A549 treated with DMSO at 1 μM for 4 hours (cell line): Measurements from ENCODE around the gene TGFB1I1. TPM values are rescaled to one million over a fixed set of nuclear protein-coding genes. Genes with fewer than 3 reads are reported as not detected.

ENCODE experiments used
- total RNA-seq: library from RNA; stranded (reverse); fragments of 200-300 nt; extraction: Qiagen RNA extraction; gene quantifications from 5 replicates; pipeline ENCODE4 v1.2.3, GENCODE V29; 2022; ENCODE audit warnings: low read depth

TGFB1I1 gene
- 33.9 to 59.2 TPM (median 44.8 TPM) in 5 replicates for total RNA-seq

GRCh38 chr16:31471875-31472708, at the start of gene TGFB1I1:
TSS of gene TGFB1I1 (plus strand) at chr16:31472152. CDS start at chr16:31472189, 37 bp downstream.

DNA sequence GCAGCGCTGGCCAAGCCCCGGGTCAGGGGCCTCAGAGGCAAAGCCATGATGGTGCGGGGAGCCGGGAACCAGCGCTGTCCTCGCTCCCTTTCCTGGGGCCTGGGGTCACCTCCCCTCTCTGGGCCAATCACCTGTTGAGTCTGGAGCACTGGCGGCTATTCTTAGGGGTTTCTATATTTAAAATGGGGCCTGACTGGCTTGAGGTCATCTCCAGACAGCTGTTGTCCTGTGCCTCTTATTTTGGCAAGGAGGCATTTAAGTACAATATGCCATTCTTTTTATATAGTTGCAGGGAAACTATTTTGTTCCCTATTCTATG, 43.7 kb upstream of the TGFB1I1 start, which contains the start of gene COX6A2:
COX6A2 (minus strand) TSS at position 82 of the 319 bp plus-strand sequence; CDS start at position 47, 35 bp downstream.

GRCh38 chr16:31458844-31459686, 12.9 kb upstream of the TGFB1I1 start, which contains the start of gene ARMC5:
TSS of gene ARMC5 (plus strand) at chr16:31459501. CDS start at chr16:31459525, 24 bp downstream.

GRCh38 chr16:31483081-31483480, 11.1 kb downstream of the TGFB1I1 start, which contains the start of gene SLC5A2:
TSS of gene SLC5A2 (plus strand) at chr16:31483123. CDS start at chr16:31483137, 14 bp downstream.

DNA sequence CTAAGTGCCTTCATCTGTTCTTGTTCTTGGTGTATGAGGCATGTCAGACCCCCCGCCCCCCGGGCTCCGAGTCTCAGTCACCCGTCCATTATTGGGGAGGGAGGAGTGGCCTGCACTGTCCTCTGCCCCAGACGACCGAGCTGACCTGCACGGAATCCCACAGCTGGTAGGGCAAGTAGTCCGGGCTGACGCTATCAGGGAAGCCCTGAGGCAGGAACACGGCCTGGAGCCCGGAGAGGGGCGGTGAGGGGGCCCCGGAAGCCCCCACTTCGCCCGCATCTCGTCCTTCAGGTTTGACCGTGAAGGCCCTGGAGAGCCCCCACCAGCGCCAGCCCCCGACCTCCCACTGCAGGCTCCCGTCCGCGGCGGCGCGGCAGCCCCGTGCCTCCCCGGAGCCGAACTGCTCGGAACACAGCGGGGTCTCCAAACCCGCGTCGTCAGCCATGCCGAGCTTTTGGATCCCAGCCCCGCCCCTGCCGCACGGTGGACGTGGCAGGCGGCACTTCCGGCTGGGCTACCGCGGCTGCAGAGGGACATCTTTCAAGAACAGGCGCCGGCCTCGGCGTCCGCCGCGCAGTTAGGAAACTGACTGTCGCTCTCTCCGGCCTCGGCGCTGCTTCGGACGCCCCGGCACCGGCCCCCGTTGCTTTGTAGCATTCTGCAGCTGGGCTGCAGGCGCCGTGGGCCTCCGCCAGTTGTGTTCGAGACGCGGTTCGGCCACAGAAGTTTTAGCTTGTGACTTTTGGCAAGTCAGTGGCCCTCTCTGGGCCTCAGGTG, 36.2 kb downstream of the TGFB1I1 start, which contains the start of gene RUSF1:
RUSF1 (minus strand) TSS at position 463 of the 777 bp plus-strand sequence; CDS start at position 445, 18 bp downstream.

Other genes with a start within 250 kb of the TGFB1I1 start
- 1.1 to 2.6 TPM (median 1.9 TPM) in 5 replicates for gene ITGAM, start 212.2 kb upstream of the TGFB1I1 start, total RNA-seq
- gene ITGAX, start 117.0 kb upstream of the TGFB1I1 start, total RNA-seq = 1.2 to 2.0 TPM (median 1.4 TPM) in 5 replicates
- gene ITGAD, start 78.8 kb upstream of the TGFB1I1 start, total RNA-seq = not detected in 5 replicates
- gene COX6A2, start 43.8 kb upstream of the TGFB1I1 start, total RNA-seq = not detected in 5 replicates
- gene ZNF843, start 29.4 kb upstream of the TGFB1I1 start, total RNA-seq = 0.08 to 0.17 TPM (median 0.15 TPM) in 4 of 5 replicates, not detected in the other
- 7.6 to 16.0 TPM (median 10.3 TPM) in 5 replicates for gene ARMC5, start 12.7 kb upstream of the TGFB1I1 start, total RNA-seq
- gene SLC5A2, start 11.0 kb downstream of the TGFB1I1 start, total RNA-seq = 0.30 to 0.74 TPM (median 0.44 TPM) in 4 of 5 replicates, not detected in the other
- gene RUSF1, start 36.2 kb downstream of the TGFB1I1 start, total RNA-seq = 41.9 to 52.9 TPM (median 50.0 TPM) in 5 replicates
- not detected in 5 replicates for gene AHSP, start 55.7 kb downstream of the TGFB1I1 start, total RNA-seq